ENCODE measurements around the gene GLUD2. TPM values are rescaled to one million over a fixed set of nuclear protein-coding genes. Genes with fewer than 3 reads are reported as not detected.

Gene GLUD2
- polyA plus RNA-seq, 1 donor (not counting 4 experiments of a cell fraction or from before 2014, with no cell fraction given) = 1.5 TPM

DNA sequence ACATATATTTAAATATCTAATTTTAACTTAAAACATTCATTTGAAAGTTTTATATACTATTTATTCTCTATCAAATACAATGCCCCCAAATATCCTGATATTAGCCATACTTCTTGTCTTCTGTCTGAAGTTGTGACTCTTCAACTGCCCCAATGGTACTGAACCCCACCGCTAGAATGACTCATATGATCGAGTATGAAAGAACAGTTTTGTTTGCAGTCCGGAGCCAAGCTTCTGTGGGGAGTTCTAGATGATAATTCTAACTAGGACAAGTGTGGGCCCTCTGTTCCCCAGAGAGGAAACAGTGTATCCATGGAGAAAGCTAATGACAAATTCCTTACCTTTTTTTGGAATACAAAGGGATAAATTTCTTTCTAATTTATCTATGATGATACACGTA, 37.2 kb upstream of the GLUD2 start:
- Histone ChIP-seq H3K4me1 (ENCODE audit: control insufficient read depth, extremely low read depth, insufficient read depth, low read length) (no peaks in the 10 kb centered on the region), H3K79me2 (ENCODE audit: control insufficient read depth, insufficient read depth, low read length) (no peaks in the 10 kb centered on the region), H3K36me3 (ENCODE audit: control insufficient read depth in 2 of 2, extremely low read depth in 1 of 2, insufficient read depth in 2 of 2, low read length in 2 of 2) (no peaks in the 10 kb centered on the region), H3K4me2 (ENCODE audit: control insufficient read depth, extremely low read depth, insufficient read depth, low read depth, low read length) (no peak overlapping the region), H3K9ac (ENCODE audit: control insufficient read depth, extremely low read depth, insufficient read depth, low read length) (no peak overlapping the region), H3K4me3 (ENCODE audit: control insufficient read depth in 2 of 3, extremely low read depth in 1 of 3, insufficient read depth in 2 of 3, low read depth in 1 of 3, low read length in 3 of 3) (no peak overlapping the region), H2AFZ (ENCODE audit: control insufficient read depth, low read length) (no peak overlapping the region), H3K27me3 (ENCODE audit: control insufficient read depth, extremely low read depth, insufficient read depth, low read length) (no peaks in the 10 kb centered on the region), H3K27ac (ENCODE audit: control insufficient read depth, insufficient read depth, low read length) (no peak overlapping the region), H3K9me1 (ENCODE audit: control insufficient read depth, extremely low read depth, insufficient read depth, low read length) (no peaks in the 10 kb centered on the region), H3K9me3 (ENCODE audit: control insufficient read depth, low read depth, low read length) (no peaks in the 10 kb centered on the region), H4K20me1 (ENCODE audit: control insufficient read depth, extremely low read depth, insufficient read depth, low read length) (no peaks in the 10 kb centered on the region)
- no peak for TF ChIP-seq EZH2 (IDR thresholded peaks at IDR 0.05; ENCODE audit: low read length)
- TF ChIP-seq CTCF (optimal IDR thresholded peaks at IDR 0.05 in 1 of 3, IDR thresholded peaks at IDR 0.05 in 1 of 3, conservative IDR thresholded peaks at IDR 0.05 in 1 of 3; ENCODE audit: extremely low read depth in 1 of 3, insufficient read depth in 2 of 3, low read length in 3 of 3) = no peak
- FAIRE-seq (no peak), DNase-seq (ENCODE audit: low read depth, low spot score) (no peak)
- dilution Hi-C loops (cut with MboI; ENCODE audit: extremely low pct_ligation_motif_present, low sequenced_read_pairs) = no loop called here

DNA sequence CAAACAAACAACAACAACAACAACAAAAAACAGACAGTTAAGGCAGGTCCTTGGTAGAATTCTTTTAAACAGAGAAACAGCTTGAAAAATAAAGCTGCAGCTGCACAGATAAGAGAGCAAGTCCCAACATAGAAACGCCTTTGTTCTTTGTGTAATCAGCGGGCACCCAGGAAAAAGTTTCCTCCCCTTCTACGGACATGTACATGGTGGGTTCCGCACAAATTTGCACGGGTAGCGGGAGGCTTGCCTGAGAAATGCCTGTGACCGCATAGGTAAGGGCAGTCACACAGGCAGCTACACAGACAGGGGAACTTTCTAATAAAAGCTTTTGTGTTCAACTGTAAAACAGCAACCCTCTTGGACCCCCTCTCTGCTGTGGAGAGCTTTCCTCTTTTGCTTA, 36.2 kb upstream of the GLUD2 start:
- FAIRE-seq (no peak), DNase-seq (ENCODE audit: low read depth, low spot score) (no peak)
- H3K9ac ChIP-seq (ENCODE audit: control insufficient read depth, extremely low read depth, insufficient read depth, low read length) = no peak overlapping the region
- TF ChIP-seq EZH2 (IDR thresholded peaks at IDR 0.05; ENCODE audit: low read length) (no peak), CTCF (optimal IDR thresholded peaks at IDR 0.05 in 1 of 3, IDR thresholded peaks at IDR 0.05 in 1 of 3, conservative IDR thresholded peaks at IDR 0.05 in 1 of 3; ENCODE audit: extremely low read depth in 1 of 3, insufficient read depth in 2 of 3, low read length in 3 of 3) (no peak)
- H4K20me1 ChIP-seq (ENCODE audit: control insufficient read depth, extremely low read depth, insufficient read depth, low read length) = no peaks in the 10 kb centered on the region
- dilution Hi-C loops (cut with MboI; ENCODE audit: extremely low pct_ligation_motif_present, low sequenced_read_pairs) = no loop called here
- no peaks in the 10 kb centered on the region for H3K9me1 ChIP-seq (ENCODE audit: control insufficient read depth, extremely low read depth, insufficient read depth, low read length)
- no peaks in the 10 kb centered on the region for H3K79me2 ChIP-seq (ENCODE audit: control insufficient read depth, insufficient read depth, low read length)
- H2AFZ ChIP-seq (ENCODE audit: control insufficient read depth, low read length) = no peak overlapping the region
- no peaks in the 10 kb centered on the region for H3K4me1 ChIP-seq (ENCODE audit: control insufficient read depth, extremely low read depth, insufficient read depth, low read length)
- H3K36me3 ChIP-seq (ENCODE audit: control insufficient read depth in 2 of 2, extremely low read depth in 1 of 2, insufficient read depth in 2 of 2, low read length in 2 of 2) = no peaks in the 10 kb centered on the region
- H3K27ac ChIP-seq (ENCODE audit: control insufficient read depth, insufficient read depth, low read length) = no peak overlapping the region
- no peaks in the 10 kb centered on the region for H3K9me3 ChIP-seq (ENCODE audit: control insufficient read depth, low read depth, low read length)
- H3K27me3 ChIP-seq (ENCODE audit: control insufficient read depth, extremely low read depth, insufficient read depth, low read length) = no peaks in the 10 kb centered on the region
- H3K4me3 ChIP-seq (ENCODE audit: control insufficient read depth in 2 of 3, extremely low read depth in 1 of 3, insufficient read depth in 2 of 3, low read depth in 1 of 3, low read length in 3 of 3) = no peak overlapping the region
- H3K4me2 ChIP-seq (ENCODE audit: control insufficient read depth, extremely low read depth, insufficient read depth, low read depth, low read length) = no peak overlapping the region
